ENCODE measurements around the gene RAF1.

Gene RAF1

GRCh38 chr3:12689997-12690711 is 26.2 kb upstream of the RAF1 start:
- no peak for DNase-seq (ENCODE audit: low spot score)
- no peak for TF ChIP-seq CTCF (IDR thresholded peaks at IDR 0.05; ENCODE audit: extremely low read depth, missing control alignments)

GRCh38 chr3:12687948-12688347 is 24.0 kb upstream of the RAF1 start:
- no peak for TF ChIP-seq CTCF (IDR thresholded peaks at IDR 0.05; ENCODE audit: extremely low read depth, missing control alignments)
- no peak for DNase-seq (ENCODE audit: low spot score)

GRCh38 chr3:12686096-12686495 is 22.2 kb upstream of the RAF1 start:
- no peak for DNase-seq (ENCODE audit: low spot score)
- no peak for TF ChIP-seq CTCF (IDR thresholded peaks at IDR 0.05; ENCODE audit: extremely low read depth, missing control alignments)

- no peak for TF ChIP-seq CTCF (IDR thresholded peaks at IDR 0.05; ENCODE audit: extremely low read depth, missing control alignments)
Observed at GRCh38 chr3:12681943-12682390, 18.1 kb upstream of the RAF1 start.

GRCh38 chr3:12681089-12681942 is 17.4 kb upstream of the RAF1 start:
- no peak for DNase-seq (ENCODE audit: low spot score)
- TF ChIP-seq CTCF (IDR thresholded peaks at IDR 0.05; ENCODE audit: extremely low read depth, missing control alignments) = no peak

More at GRCh38 chr3:12681943-12682390, 18.1 kb upstream of the RAF1 start:
- no peak for DNase-seq (ENCODE audit: low spot score)

- no peak for TF ChIP-seq CTCF (IDR thresholded peaks at IDR 0.05; ENCODE audit: extremely low read depth, missing control alignments)
- DNase-seq (ENCODE audit: low spot score) = no peak
Observed at GRCh38 chr3:12679468-12679867, 15.6 kb upstream of the RAF1 start.

- no peak for DNase-seq (ENCODE audit: low spot score)
- no peak for TF ChIP-seq CTCF (IDR thresholded peaks at IDR 0.05; ENCODE audit: extremely low read depth, missing control alignments)
Observed at GRCh38 chr3:12677616-12678015, 13.7 kb upstream of the RAF1 start.

All from GM20000 (cell line).